Mesendoderm (in vitro differentiated cells): ENCODE measurements around the gene DMD.

ENCODE experiments used
- DNase-seq: peaks from one replicate; pipeline ENCODE4 v3.0.0; 2013
- H2AK5ac ChIP-seq: 2 replicates; pipeline ENCODE4 v1.6.1; 2013; ENCODE audit warnings: low read length, inconsistent platforms
- H2BK120ac ChIP-seq: 2 replicates; pipeline ENCODE4 v1.6.1; 2013; ENCODE audit warnings: low read depth, mild to moderate bottlenecking, low read length, moderate library complexity, mixed read lengths
- H2BK15ac ChIP-seq: replicated peaks from 2 replicates; pipeline ENCODE4 v1.6.1; 2013; ENCODE audit warnings: low read depth, mild to moderate bottlenecking, moderate library complexity
- H2BK5ac ChIP-seq: 2 replicates; pipeline ENCODE4 v1.6.1; 2013; ENCODE audit warnings: low read length, inconsistent platforms
- H3K18ac ChIP-seq: 2 replicates; pipeline ENCODE4 v1.6.1; 2013; ENCODE audit warnings: mild to moderate bottlenecking, low read length, mixed read lengths
- H3K23ac ChIP-seq: one replicate; pipeline ENCODE4 v1.6.1; 2013; ENCODE audit warnings: low read length
- H3K27ac ChIP-seq: 2 replicates; pipeline ENCODE4 v1.5.1; 2013; ENCODE audit warnings: low read depth, mild to moderate bottlenecking, inconsistent platforms, low read length, moderate library complexity
- H3K27me3 ChIP-seq: 2 replicates; pipeline ENCODE4 v1.6.1; 2013; ENCODE audit warnings: low read length, control low read depth, mild to moderate bottlenecking, inconsistent platforms; ENCODE audit not compliant: insufficient read depth, poor library complexity
- H3K36me3 ChIP-seq: 2 replicates; pipeline ENCODE4 v1.6.1; 2013; ENCODE audit warnings: low read length, inconsistent platforms; ENCODE audit not compliant: control insufficient read depth, insufficient read depth
- H3K4ac ChIP-seq: one replicate; pipeline ENCODE4 v1.6.1; 2013; ENCODE audit warnings: low read depth, mild to moderate bottlenecking, low read length, moderate library complexity
- H3K4me1 ChIP-seq: 2 replicates; pipeline ENCODE4 v1.6.1; 2013; ENCODE audit warnings: low read depth, low read length, inconsistent platforms; ENCODE audit not compliant: control insufficient read depth
- H3K4me2 ChIP-seq: 2 replicates; pipeline ENCODE4 v1.6.1; 2013; ENCODE audit warnings: low read length
- H3K4me3 ChIP-seq: 2 replicates; pipeline ENCODE4 v1.5.1; 2013; ENCODE audit warnings: mild to moderate bottlenecking, low read length
- H3K56ac ChIP-seq: one replicate; pipeline ENCODE4 v1.6.1; 2013; ENCODE audit warnings: low read length
- H3K79me1 ChIP-seq: 2 replicates; pipeline ENCODE4 v1.6.1; 2013; ENCODE audit warnings: low read length, inconsistent platforms
- H3K79me2 ChIP-seq: 2 replicates; pipeline ENCODE4 v1.6.1; 2013; ENCODE audit warnings: mild to moderate bottlenecking, low read length; ENCODE audit not compliant: control insufficient read depth, insufficient read depth
- H3K9ac ChIP-seq: 2 replicates; pipeline ENCODE4 v1.6.1; 2013; ENCODE audit warnings: low read length, inconsistent platforms
- H4K5ac ChIP-seq: one replicate; pipeline ENCODE4 v1.6.1; 2013; ENCODE audit warnings: low read length
- H4K8ac ChIP-seq: one replicate; pipeline ENCODE4 v1.6.1; 2013; ENCODE audit warnings: low read depth, mild to moderate bottlenecking, control low read depth, low read length, moderate library complexity
- WGBS: extraction: QIAGEN DNeasy Blood & Tissue Kit; methylation state at CpG from one replicate; pipeline ENCODE4 v1.1.7; 2013; ENCODE audit warnings: low lambda C conversion rate, missing lambda C conversion rate; ENCODE audit not compliant: insufficient coverage; ENCODE audit errors: extremely low coverage; 5-methylcytosine and 5-hydroxymethylcytosine counted together

DMD gene

GRCh38 chrX:32851556-32851955 is 359.8 kb downstream of the DMD start:
- Histone ChIP-seq H2AK5ac (no peak overlapping the region), H3K4me3 (no peak overlapping the region), H3K27me3 (no peaks in the 10 kb centered on the region), H3K79me2 (no peaks in the 10 kb centered on the region), H3K56ac (no peak overlapping the region), H3K4me2 (no peak overlapping the region), H2BK5ac (no peak overlapping the region), H3K4me1 (no peaks in the 10 kb centered on the region), H3K4ac (no peak overlapping the region), H4K5ac (no peak overlapping the region), H3K79me1 (no peaks in the 10 kb centered on the region), H4K8ac (no peak overlapping the region), H2BK15ac (no peak overlapping the region), H3K18ac (no peak overlapping the region), H3K27ac (no peak overlapping the region), H3K23ac (no peak overlapping the region), H3K9ac (no peak overlapping the region), H2BK120ac (no peak overlapping the region), H3K36me3 (no peaks in the 10 kb centered on the region)
- WGBS = no CpG with 5 or more reads among the region's 5 CpGs
- no peak for DNase-seq

GRCh38 chrX:32847921-32848320 is 363.4 kb downstream of the DMD start:
- no peak overlapping the region for H3K4me3 ChIP-seq
- no peak overlapping the region for H3K56ac ChIP-seq
- DNase-seq = no peak
- H2AK5ac ChIP-seq = no peak overlapping the region
- H3K36me3 ChIP-seq = no peaks in the 10 kb centered on the region
- H3K79me1 ChIP-seq = no peaks in the 10 kb centered on the region
- no peak overlapping the region for H3K27ac ChIP-seq
- H2BK15ac ChIP-seq = no peak overlapping the region
- H3K4me1 ChIP-seq = no peaks in the 10 kb centered on the region
- H3K79me2 ChIP-seq = no peaks in the 10 kb centered on the region
- H2BK5ac ChIP-seq = no peak overlapping the region
- H3K27me3 ChIP-seq = no peaks in the 10 kb centered on the region
- no CpG with 5 or more reads among the region's 5 CpGs for WGBS
- H3K23ac ChIP-seq = no peak overlapping the region
- H2BK120ac ChIP-seq = no peak overlapping the region
- no peak overlapping the region for H3K9ac ChIP-seq
- H4K8ac ChIP-seq = no peak overlapping the region
- H4K5ac ChIP-seq = no peak overlapping the region
- H3K4ac ChIP-seq = no peak overlapping the region
- no peak overlapping the region for H3K4me2 ChIP-seq
- no peak overlapping the region for H3K18ac ChIP-seq

DNA sequence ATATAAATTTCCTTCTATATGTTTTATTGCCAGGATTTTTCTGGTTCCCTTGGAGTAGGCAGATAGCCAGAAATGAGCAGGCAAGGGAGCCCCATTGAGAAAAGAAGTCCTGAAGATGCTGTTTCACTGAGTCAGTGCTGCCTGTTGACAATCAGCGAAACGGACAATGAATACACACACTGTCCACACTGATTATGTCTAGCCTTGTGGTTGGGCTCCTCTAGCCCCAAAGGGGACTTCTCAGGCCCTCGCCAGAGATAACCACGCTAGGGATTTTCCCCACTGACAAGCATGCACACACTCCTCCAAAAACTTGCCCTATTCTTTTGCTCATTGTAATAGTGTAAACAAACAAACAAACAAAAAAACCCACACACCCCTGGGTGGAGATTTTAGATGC is 369.3 kb downstream of the DMD start:
- H3K4me1 ChIP-seq = no peaks in the 10 kb centered on the region
- no peak overlapping the region for H3K9ac ChIP-seq
- H3K4ac ChIP-seq = no peak overlapping the region
- H2BK15ac ChIP-seq = no peak overlapping the region
- no peak overlapping the region for H4K8ac ChIP-seq
- no peak overlapping the region for H3K4me3 ChIP-seq
- WGBS = no CpG with 5 or more reads among the region's 4 CpGs
- H3K27me3 ChIP-seq = no peaks in the 10 kb centered on the region
- no peak overlapping the region for H3K23ac ChIP-seq
- no peaks in the 10 kb centered on the region for H3K79me1 ChIP-seq
- no peak overlapping the region for H3K18ac ChIP-seq
- H2BK5ac ChIP-seq = no peak overlapping the region
- H4K5ac ChIP-seq = no peak overlapping the region
- no peak for DNase-seq
- H2BK120ac ChIP-seq = no peak overlapping the region
- H3K79me2 ChIP-seq = no peaks in the 10 kb centered on the region
- no peak overlapping the region for H3K27ac ChIP-seq
- no peak overlapping the region for H3K56ac ChIP-seq
- no peaks in the 10 kb centered on the region for H3K36me3 ChIP-seq
- H2AK5ac ChIP-seq = no peak overlapping the region
- no peak overlapping the region for H3K4me2 ChIP-seq

DNA sequence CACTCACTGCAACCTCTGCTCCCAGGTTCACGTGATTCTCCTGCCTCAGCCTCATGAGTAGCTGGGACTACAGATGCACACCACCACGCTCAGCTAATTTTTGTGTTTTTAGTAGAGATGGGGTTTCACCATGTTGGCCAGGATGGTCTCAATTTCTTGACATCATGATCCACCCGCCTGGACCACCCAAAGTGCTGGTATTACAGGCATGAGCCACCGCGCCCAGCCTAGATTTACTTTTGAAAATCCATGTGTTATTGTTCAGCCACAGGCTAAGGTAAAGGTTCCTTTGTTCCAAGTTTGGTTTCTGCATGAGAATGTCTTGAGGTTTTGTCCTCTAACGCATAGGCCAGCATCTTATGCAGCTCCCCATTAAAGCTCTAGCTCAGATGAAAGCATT is 371.6 kb downstream of the DMD start:
- Histone ChIP-seq H3K18ac (no peak overlapping the region), H3K27me3 (no peaks in the 10 kb centered on the region), H2BK5ac (no peak overlapping the region), H2AK5ac (no peak overlapping the region), H2BK120ac (no peak overlapping the region), H3K27ac (no peak overlapping the region), H3K4me2 (no peak overlapping the region), H3K36me3 (no peaks in the 10 kb centered on the region), H4K8ac (no peak overlapping the region), H3K79me1 (no peaks in the 10 kb centered on the region), H4K5ac (no peak overlapping the region), H3K4me3 (no peak overlapping the region), H3K4ac (no peak overlapping the region), H3K56ac (no peak overlapping the region), H3K4me1 (no peaks in the 10 kb centered on the region), H3K79me2 (no peaks in the 10 kb centered on the region), H2BK15ac (no peak overlapping the region), H3K9ac (no peak overlapping the region), H3K23ac (no peak overlapping the region)
- DNase-seq = no peak
- no CpG with 5 or more reads among the region's 6 CpGs for WGBS

- Histone ChIP-seq H3K9ac (no peak overlapping the region), H3K23ac (no peak overlapping the region), H3K56ac (no peak overlapping the region), H3K18ac (no peak overlapping the region), H3K79me1 (no peaks in the 10 kb centered on the region), H3K4ac (no peak overlapping the region), H3K4me3 (no peak overlapping the region), H2BK120ac (no peak overlapping the region), H3K4me2 (no peak overlapping the region), H4K5ac (no peak overlapping the region), H3K27ac (no peak overlapping the region), H2BK5ac (no peak overlapping the region), H3K4me1 (no peaks in the 10 kb centered on the region), H4K8ac (no peak overlapping the region), H3K36me3 (no peaks in the 10 kb centered on the region), H3K79me2 (no peaks in the 10 kb centered on the region), H2AK5ac (no peak overlapping the region), H2BK15ac (no peak overlapping the region), H3K27me3 (no peaks in the 10 kb centered on the region)
- WGBS = no CpG with 5 or more reads among the region's 2 CpGs
- DNase-seq = no peak
Measured at GRCh38 chrX:32825009-32825408, 386.3 kb downstream of the DMD start.

GRCh38 chrX:32804034-32804433 is 407.3 kb downstream of the DMD start:
- H2BK120ac ChIP-seq = no peak overlapping the region
- no peaks in the 10 kb centered on the region for H3K4me1 ChIP-seq
- H3K56ac ChIP-seq = no peak overlapping the region
- no peak for DNase-seq
- H3K18ac ChIP-seq = no peak overlapping the region
- no CpG with 5 or more reads among the region's 10 CpGs for WGBS
- no peak overlapping the region for H2BK5ac ChIP-seq
- H3K79me1 ChIP-seq = no peaks in the 10 kb centered on the region
- H3K4me2 ChIP-seq = no peak overlapping the region
- no peak overlapping the region for H2BK15ac ChIP-seq
- H2AK5ac ChIP-seq = no peak overlapping the region
- H3K79me2 ChIP-seq = no peaks in the 10 kb centered on the region
- no peak overlapping the region for H3K23ac ChIP-seq
- H3K27ac ChIP-seq = no peak overlapping the region
- H4K5ac ChIP-seq = no peak overlapping the region
- H3K4me3 ChIP-seq = no peak overlapping the region
- no peak overlapping the region for H3K9ac ChIP-seq
- H3K27me3 ChIP-seq = no peaks in the 10 kb centered on the region
- H3K4ac ChIP-seq = no peak overlapping the region
- H4K8ac ChIP-seq = no peak overlapping the region
- no peaks in the 10 kb centered on the region for H3K36me3 ChIP-seq
